ENCODE data around the gene ADAMTS17.

The ADAMTS17 gene

DNA sequence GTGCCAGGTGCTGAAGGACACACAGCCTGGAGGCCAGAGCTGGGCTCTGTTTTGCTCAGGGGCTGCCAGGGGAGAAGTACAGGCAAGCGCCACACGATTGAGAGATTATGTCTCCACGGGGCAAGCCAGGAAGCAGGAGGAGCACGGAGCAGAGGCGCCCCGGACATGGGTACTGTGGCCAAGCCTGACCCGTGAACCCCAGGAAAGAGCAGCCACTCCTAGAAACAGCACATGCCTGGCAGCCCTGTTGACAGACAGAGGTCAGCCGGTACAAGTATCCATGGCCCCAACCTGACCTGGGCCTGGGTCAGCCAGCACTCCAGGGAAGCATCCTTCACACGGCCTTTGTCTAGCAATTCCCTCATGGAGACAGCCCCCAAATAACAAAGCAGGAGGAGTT, 89.4 kb downstream of the ADAMTS17 start:
- no peak for DNase-seq (ENCODE audit: low read depth, low spot score)

- DNase-seq (ENCODE audit: low read depth, low spot score): no peak
Observed at GRCh38 chr15:100250176-100250800, 91.5 kb downstream of the ADAMTS17 start.

DNA sequence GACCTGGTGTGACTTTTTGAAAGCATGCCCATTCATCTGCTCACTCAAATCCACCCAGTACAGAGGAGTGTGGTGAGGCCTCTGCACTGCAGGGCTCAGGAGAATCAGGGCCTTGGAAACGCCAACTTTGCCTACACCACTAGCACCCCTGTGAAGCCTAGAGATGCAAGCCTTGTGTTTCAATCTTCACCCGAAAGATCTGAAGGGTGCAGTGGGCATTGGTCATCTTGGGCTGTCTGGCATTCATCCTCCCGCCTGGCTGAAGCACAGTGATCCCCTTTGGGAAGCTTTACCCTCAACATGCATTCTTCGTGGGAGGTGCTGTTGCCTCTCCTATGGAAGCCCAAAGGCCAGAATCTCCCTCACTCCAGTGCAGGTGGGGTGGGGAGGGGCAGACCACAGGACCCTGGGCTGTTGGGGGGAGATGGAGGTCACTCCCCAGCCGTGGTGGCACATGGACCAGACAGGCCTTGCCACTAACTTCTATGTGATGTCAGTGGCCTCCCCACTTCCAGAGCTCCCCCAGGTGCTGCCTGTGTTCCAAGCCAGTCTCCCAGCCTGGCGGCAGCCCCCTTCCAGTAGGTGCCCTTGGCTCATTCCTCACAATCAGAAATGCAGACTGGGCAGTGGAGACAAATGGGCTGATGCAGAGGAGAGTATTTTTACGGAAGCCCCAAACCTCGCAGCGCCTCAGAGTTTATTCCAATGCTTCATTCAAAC, 92.5 kb downstream of the ADAMTS17 start:
- DNase-seq (ENCODE audit: low read depth, low spot score): no peak

DNA sequence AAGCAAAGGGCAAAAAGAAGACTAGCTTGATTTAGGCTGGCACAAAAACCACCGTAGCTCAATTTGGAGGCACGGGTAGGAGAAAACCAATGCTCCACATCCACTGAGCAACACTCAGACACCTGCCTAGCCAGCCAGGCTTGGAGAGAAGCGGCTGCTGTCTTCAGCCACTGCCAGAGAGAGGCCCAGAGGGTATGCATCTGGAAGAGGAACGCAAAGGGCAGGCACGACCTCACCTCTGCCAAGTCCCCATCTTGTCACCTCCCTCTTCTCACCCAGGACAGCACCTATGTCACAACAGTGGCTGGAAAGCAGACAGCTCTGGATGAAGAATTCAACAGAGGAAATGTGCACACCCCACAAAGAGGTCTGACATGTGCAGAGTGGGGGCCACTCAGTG, 93.5 kb downstream of the ADAMTS17 start:
- DNase-seq (ENCODE audit: low read depth, low spot score): no peak

DNA sequence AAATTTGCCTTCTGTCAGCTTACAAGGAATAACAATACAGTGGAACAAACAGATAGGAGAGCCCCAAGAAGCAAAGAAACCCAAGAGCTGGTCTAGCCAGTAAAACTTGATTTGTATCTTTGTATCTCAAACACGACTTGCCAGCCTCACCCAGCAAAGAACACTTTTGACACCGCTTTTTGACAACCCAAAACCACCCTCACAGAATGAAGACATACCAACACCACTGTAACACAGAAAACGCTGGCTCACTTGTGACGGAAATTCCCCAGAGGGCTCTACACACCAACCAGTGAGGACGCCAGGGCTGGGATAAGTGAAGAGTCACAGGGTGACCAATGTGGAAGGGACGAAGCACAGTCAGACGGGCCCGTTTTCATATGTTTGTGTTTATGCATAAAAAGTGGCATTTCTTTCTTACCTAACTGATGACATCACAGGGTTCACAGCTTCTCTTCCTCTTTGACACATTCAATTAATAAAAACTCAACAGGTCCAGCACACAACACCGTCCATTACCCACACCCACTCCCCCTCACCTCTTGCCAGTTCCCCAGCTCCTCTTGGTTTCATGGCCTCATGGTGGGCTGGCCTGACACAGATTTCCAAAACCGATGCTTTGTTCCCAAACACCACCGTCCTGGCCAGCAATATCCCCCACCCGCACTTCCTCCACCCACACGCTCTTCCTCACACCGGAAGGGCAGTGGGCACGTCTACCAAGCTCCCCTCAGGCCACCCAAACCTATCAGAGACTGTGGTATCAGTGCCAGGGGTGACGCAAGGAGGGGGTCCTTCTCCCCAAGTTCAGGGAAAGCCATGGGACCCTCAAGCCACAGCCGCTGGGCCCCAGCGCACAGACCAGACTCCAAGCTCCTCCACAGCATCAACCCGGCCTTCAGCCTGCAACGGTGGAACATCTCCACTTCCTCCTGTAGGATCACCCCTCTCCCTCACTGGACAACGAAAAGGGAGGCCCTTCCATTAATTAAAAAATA, 94.2 kb downstream of the ADAMTS17 start:
- no peak for DNase-seq (ENCODE audit: low read depth, low spot score)

GRCh38 chr15:100245855-100246254, 95.9 kb downstream of the ADAMTS17 start:
- DNase-seq (ENCODE audit: low read depth, low spot score): no peak

DNA sequence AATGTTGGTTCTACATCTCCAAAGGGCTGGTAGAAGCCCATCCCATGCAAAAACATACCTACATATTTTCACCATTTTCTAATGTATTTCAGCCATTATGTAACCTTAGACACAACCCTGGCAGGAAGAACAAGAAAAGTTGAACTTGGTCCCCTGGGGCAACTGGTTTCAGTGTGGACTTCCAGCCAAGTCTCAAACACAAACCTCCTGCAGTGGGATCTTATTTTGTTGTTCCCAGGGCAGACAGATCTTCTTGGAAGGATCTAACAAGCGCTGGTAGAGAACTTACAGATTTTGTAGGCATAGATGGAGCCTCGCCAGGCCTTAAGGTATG, 96.3 kb downstream of the ADAMTS17 start:
- DNase-seq (ENCODE audit: low read depth, low spot score): no peak

DNA sequence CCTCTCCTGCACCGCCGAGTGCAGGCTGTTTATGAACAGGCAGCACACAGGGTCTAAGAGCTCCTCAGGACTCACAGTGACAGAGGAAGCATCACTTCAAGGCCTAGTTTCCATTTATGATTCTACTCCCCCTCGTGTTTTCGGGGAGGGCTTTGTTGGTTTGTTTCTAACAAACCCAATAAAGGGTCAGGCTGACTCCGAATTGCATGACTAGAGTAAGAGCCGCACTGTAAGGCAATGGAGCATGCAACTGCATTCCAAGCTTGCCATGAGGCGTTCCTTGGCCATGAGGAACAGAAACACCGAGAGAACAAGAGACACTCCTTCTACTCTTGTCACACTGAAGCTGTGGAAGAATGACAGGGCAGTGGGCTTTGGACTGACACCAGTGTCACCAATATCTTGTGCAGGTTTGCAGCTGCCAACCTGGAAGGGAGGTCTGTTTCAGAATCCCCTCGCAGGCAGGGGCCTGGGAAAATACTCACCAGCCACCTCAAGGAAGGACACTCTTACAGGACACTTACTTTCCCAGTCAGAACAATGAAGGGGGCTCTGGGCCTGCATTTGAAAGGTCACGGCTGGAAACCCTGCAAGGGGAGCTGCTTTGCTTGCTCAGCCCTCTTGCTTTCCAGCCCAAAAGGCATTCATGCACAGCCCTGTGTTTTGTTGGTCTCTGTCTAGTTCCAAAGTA, 96.8 kb downstream of the ADAMTS17 start:
- DNase-seq (ENCODE audit: low read depth, low spot score): peak; percentile 15

- no peak for DNase-seq (ENCODE audit: low read depth, low spot score)
Observed at GRCh38 chr15:100242989-100243388, 98.8 kb downstream of the ADAMTS17 start.

DNA sequence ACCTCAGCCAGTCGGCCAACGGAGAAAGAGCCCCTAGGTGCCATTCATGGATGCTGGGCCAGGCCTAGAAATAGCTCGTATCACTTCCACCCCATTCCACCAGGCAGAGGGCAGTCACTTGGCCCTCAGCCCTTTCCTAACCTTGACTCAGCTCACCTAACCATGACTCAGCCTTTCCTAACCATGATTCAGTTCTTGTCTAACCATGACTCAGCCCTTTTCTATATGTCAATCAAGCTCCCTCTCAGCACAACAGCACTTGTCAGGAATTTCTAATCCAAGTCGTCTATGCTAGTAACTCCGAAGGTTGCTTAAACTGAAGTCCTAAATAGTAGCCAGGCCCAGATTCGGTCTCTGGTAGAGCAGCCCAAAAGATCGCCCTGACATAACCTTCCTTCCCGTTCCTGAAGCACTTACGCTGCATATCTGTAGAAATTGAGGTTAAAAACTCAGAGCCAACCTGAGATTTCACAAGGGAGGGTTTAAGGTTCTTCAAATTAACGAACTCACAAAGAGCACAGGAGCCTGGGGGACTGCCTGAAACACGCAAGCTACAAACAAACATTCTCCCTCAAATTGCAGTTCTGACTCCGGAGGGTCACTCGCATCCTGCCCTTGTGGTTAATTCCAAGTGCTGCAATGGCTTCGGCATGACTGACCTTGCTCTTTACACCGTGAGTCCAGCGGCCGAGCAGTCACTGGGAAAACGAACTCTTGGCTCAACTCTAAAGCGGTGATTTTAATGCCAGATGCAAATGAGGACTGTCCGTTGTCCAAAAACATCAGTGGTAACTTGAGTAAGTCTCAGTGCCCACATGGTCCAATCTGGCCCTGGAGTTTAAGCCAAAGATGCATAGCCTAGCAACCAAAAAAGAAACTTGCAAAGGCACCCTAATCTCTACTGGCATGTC, 99.9 kb downstream of the ADAMTS17 start:
- DNase-seq (ENCODE audit: low read depth, low spot score): peak; percentile 93

GRCh38 chr15:100236981-100237720, 104.6 kb downstream of the ADAMTS17 start:
- DNase-seq (ENCODE audit: low read depth, low spot score): no peak

DNA sequence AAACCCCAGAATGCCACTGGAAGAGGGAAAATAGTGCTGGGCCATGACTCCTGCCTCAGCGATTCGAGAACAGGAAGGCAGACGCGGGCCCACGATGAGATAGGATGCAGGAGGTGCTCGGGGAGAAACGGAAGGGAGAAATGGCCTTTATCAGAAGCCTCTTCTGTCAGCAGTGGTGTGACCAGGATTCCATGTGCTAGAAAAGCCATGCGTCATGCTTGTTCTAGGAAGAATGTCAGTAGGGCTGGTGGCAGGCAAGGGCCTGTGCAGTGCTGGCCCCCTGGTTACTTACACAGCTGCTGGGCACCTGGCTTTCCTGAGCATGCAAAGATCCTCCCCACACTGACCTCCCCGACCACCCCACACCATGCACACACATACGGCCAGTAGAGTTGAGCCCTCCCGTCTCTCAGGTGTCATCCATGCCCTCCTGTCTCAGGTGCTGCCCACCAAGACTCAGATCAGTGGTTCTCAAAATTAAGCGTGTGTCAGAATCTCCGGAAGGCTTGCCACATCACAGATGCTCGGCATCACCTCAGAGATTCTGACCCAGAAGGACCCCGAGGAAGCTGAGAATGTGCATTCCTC, 106.7 kb downstream of the ADAMTS17 start:
- no peak for DNase-seq (ENCODE audit: low read depth, low spot score)

- DNase-seq (ENCODE audit: low read depth, low spot score): peak; percentile 39
Observed at GRCh38 chr15:100234158-100235029, 107.4 kb downstream of the ADAMTS17 start.

- no peak for DNase-seq (ENCODE audit: low read depth, low spot score)
Observed at GRCh38 chr15:100230784-100231183, 111.0 kb downstream of the ADAMTS17 start.

- no peak for DNase-seq (ENCODE audit: low read depth, low spot score)
Observed at GRCh38 chr15:100229181-100230163, 112.3 kb downstream of the ADAMTS17 start.

DNA sequence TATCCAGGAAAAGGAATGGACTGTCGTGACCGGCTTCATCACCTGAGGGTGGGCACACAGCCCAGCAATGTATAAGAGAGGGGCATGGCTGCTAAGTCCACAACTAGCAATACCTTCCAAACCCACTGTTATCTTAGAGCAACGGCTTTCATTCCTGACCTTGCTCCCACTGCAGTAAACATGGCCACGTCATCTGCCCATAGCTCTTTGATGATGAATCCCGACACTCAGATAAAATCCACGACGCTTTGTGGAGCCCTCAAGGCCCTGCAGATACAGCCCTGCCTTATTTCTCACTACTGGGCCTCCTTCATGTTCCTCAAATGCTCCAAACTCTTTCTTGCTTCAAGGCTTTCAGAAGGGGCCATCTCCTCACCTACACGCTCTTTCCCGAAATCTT, 114.0 kb downstream of the ADAMTS17 start:
- DNase-seq (ENCODE audit: low read depth, low spot score): no peak

DNA sequence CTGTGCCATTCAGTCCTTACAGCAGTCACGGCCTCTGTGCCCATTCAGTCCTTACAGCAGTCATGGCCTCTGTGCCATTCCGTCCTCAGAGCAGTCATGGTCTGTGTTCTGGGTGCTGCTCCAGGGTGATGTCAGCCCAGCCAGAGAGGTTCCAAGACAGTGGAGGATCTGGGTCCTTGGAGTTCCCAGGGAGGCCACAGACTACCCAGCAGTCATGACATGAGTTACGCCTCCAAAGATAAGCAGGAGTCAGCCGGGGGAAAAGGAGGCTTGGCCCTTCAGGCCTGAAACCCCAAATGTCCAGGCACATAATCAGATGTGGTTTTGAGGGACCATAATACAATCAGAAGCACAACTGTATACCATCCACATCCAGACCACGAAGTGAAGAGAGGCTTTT, 115.7 kb downstream of the ADAMTS17 start:
- no peak for DNase-seq (ENCODE audit: low read depth, low spot score)
